Measurements from ENCODE around the gene CCBE1. TPM values are rescaled to one million over a fixed set of nuclear protein-coding genes. Genes with fewer than 3 reads are reported as not detected.
"Not testable (repeated sequence)": the region's sequence is repeated elsewhere in the genome, so short reads cannot be mapped to it uniquely, and the experiment has no call there.

Gene CCBE1
- polyA plus RNA-seq, 3 donors = 28.0 to 35.2 (median 32.8) TPM

- no peak for DNase-seq (ENCODE audit: extremely low read depth in 1 of 11, low read depth in 9 of 11, low spot score in 4 of 11)
Observed at GRCh38 chr18:59535055-59535454, 162.2 kb downstream of the CCBE1 start.

DNA sequence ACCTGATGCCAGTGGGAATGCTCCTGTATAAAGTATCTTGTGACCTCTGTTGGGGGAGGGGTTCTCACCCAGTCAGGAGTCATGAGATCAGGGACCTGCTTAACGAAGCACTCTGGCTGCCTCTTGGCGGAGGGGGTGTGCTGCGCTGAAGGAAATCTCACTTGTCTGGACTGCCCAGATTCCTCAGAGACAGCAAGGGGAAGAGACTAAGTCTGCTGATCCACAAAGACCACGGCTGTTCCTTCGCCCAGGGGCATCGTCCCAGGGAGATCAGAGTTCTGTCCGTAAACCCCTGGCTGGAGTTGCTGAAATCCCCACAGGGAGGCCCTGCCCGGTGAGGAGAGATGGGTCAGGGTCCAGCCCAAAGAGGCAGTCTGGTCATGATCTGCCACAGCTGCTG lies 168.4 kb downstream of the CCBE1 start:
- DNase-seq (ENCODE audit: extremely low read depth in 1 of 11, low read depth in 9 of 11, low spot score in 4 of 11) = no peak

DNA sequence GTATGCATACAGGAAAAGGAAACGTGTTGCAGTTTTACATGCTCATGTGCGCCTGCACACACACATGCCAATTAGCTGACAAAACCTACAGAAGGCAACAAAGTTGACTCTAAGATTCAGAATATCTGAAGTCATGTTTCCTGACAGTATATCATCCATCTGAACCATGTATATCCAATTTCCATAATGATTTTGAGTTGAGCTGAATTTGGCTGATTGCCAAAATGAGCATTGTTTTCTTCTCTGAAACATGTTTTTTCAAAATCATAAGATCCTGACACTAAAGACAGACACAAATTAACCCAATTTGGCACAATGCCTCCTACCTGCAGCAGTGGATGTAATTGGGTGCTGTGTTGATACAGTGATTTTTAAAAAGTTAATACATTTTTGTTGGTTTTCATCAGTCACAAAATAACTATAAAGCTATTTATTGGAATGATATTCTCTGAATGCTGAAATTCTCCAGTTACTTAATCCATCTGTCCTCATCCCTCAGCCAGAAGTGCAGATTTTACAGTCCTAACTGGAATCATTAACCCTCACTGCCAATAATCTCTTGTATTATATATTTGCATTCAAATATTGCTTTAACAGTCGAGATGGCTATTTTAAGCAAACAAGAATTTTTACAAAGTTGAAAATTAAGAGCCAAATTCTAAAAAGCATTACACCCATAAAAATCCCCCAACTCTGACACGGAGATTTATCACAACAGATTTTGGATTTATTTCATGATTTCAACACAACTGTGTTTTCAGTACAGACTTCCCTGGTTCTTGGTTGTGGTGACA lies 176.5 kb downstream of the CCBE1 start:
- no peak for DNase-seq (ENCODE audit: extremely low read depth in 1 of 11, low read depth in 9 of 11, low spot score in 4 of 11)

GRCh38 chr18:59518705-59519104 lies 178.5 kb downstream of the CCBE1 start:
- no peak for DNase-seq (ENCODE audit: extremely low read depth in 1 of 11, low read depth in 9 of 11, low spot score in 4 of 11)

DNA sequence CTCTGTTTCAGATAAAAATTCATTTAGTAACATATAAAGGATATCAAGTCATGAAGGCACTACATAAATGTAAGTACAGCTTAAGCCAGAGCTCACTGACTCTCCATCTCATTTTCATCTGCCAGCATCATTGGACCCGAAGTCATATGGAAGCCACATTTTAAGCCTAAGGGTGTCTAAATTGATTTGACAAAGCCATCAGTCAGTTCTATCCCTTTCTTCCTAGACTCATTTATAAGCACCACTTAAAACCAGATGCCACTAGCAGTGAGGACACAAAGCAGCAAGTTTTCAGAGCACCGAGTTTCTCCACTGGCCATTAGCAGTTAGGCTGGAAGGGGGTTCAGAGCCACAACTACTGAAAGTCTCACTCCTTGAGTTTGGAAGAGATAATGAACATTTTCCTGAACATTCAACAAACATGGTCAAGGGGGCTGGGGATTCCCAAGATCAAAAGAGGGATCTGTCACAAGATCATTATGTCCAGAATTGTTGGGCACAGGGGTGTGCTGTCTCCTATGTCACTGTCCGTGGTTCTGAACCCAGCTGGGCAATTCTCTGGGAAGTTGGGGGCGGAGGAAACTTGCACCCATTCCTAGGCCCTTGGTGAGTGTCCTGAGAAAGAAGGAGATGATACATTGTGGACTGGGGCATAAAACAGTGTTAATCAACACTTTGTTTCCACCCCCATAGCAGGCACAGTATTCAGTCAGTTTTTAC lies 179.6 kb downstream of the CCBE1 start:
- DNase-seq (ENCODE audit: extremely low read depth in 1 of 11, low read depth in 9 of 11, low spot score in 4 of 11) = peak in 3 of 11 donors; percentile 26 to 34 (median 32)

DNA sequence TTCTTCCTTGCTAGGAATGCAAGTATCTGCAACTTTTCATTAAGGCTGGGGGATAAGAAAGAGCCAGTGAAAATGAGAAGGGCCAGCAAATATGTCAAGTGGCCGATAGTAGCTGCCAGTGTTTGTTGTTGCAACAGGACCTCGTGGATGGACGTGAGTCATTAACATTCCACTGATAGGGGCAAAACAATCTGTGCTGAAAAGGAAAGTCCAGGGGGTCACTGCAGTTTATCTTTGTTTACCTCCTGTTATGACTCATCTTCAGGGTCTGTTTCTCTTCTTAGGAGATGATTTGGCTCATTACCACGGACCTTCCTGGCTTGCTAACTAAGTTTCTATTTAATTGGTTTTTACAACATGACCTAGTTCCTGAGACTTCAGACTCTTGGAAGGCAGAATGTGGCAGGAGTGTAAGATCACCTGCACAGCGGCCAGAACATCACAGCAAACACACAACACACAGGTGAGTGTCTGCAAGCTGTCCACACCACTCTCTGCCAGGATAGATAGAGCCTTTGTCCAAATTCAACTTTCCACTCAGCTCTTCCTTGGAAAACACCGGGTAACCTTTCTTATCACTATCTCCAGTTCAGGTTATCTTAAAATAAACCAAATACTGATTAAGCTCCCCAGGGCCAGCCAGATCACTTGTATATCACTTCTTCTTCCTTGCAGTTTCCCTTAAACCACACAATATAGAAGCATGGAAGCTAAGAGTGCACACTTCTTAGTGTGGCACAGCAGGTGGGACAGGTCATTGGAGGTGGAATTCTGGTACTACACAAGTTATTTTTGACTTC lies 180.7 kb downstream of the CCBE1 start:
- no peak for DNase-seq (ENCODE audit: extremely low read depth in 1 of 11, low read depth in 9 of 11, low spot score in 4 of 11)

- DNase-seq (ENCODE audit: extremely low read depth in 1 of 11, low read depth in 9 of 11, low spot score in 4 of 11) = not testable (repeated sequence)
Observed at GRCh38 chr18:59515956-59516355, 181.3 kb downstream of the CCBE1 start.

DNA sequence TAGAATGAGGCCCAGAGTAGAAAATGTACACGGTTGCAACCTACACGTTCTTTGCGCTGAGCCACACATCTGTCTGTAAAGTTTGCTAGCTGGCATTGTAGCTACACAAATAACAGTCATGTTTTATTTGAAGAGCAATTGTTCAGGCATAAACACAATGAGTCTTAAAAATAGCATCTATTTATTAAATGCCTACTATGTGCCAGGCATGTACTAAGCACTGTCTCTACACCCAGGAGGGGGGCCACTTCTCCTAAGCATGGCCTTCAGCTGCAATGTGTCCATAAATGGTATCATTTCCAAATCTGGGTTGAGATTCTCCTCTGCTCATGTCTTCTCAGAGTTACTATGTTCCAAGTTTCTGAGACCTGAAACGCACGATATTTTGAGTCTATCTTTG lies 182.1 kb downstream of the CCBE1 start:
- DNase-seq (ENCODE audit: extremely low read depth in 1 of 11, low read depth in 9 of 11, low spot score in 4 of 11) = no peak

DNA sequence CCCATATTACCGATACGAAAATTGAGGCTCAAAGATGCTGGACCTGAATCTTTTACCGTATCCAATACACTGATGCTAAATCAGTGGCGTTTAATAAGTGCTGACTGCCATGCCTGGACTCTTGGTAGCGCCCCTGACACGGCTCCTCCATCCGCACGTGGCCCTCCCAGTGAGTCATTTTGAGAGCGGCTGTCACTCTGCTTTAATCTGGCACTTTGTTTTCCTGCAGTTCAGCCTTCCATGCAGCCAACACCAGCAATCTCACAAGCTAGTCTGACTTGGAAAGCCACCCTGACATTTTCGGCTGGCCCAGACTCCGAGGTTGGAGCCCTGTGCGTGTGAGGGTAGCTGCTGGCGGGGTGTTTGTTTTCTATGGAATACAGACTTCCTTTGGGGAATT lies 183.0 kb downstream of the CCBE1 start:
- peak in 1 of 11 donors; percentile 19 for DNase-seq (ENCODE audit: extremely low read depth in 1 of 11, low read depth in 9 of 11, low spot score in 4 of 11)

DNA sequence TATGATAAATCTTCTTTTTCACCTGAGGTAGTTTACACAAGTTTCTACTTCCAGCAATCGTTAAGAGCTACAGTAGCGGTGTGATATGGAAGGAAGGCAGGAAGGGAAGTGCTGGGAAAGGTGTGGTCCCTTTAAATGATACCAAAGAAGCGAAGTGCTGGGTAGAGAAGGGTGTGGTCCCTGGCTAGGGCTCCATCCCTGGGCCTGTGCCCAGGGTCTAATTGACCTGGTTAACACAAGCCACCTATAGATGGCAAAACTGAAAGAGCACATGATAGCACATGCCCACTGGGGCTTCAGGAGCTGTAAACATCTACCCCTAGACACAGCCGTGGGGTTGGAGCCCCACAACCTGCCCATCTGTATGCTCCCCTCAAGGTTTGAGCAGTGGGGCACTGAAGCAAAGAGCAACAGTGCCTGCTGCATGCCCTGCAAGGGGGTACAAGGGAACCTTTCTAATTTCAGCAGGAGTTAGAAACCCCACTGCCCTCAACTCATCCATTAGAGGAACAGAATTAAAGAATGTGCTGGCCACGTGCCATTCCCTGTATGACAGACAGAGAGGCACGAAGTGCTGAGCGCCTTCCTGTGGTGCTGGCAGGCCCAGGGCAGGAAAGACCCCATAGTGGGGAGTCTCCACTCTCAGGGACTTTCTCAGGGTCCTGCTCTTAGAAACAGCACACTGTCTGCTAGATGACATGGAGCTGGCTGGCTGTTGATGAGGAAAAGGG lies 185.0 kb downstream of the CCBE1 start:
- no peak for DNase-seq (ENCODE audit: extremely low read depth in 1 of 11, low read depth in 9 of 11, low spot score in 4 of 11)

GRCh38 chr18:59509481-59510442 lies 187.5 kb downstream of the CCBE1 start:
- no peak for DNase-seq (ENCODE audit: extremely low read depth in 1 of 11, low read depth in 9 of 11, low spot score in 4 of 11)

GRCh38 chr18:59505356-59505755 lies 191.9 kb downstream of the CCBE1 start:
- no peak for DNase-seq (ENCODE audit: extremely low read depth in 1 of 11, low read depth in 9 of 11, low spot score in 4 of 11)

GRCh38 chr18:59502274-59503175 lies 194.7 kb downstream of the CCBE1 start:
- DNase-seq (ENCODE audit: extremely low read depth in 1 of 11, low read depth in 9 of 11, low spot score in 4 of 11) = peak; percentile 71 to 93 (median 85)

DNA sequence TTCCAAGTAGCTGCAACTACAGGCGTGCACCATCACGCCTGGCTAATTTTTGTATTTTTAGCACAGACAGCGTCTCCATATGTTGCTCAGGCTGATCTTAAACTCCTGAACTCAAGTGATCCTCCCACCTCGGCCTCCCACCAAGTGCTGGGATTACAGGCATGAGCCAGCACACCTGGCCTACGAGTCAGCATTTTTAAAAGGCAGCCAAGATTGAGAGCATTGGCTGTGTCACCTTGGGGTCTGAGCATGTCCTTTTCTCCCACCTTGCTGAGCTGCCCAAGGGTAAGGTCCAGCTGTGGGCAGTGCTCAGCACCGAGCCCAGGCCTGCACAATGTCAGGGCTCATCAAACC lies 195.3 kb downstream of the CCBE1 start:
- DNase-seq (ENCODE audit: extremely low read depth in 1 of 11, low read depth in 9 of 11, low spot score in 4 of 11) = peak in 2 of 11 donors; percentile 19 to 42

- no peak for DNase-seq (ENCODE audit: extremely low read depth in 1 of 11, low read depth in 9 of 11, low spot score in 4 of 11)
Observed at GRCh38 chr18:59500765-59501164, 196.5 kb downstream of the CCBE1 start.

DNA sequence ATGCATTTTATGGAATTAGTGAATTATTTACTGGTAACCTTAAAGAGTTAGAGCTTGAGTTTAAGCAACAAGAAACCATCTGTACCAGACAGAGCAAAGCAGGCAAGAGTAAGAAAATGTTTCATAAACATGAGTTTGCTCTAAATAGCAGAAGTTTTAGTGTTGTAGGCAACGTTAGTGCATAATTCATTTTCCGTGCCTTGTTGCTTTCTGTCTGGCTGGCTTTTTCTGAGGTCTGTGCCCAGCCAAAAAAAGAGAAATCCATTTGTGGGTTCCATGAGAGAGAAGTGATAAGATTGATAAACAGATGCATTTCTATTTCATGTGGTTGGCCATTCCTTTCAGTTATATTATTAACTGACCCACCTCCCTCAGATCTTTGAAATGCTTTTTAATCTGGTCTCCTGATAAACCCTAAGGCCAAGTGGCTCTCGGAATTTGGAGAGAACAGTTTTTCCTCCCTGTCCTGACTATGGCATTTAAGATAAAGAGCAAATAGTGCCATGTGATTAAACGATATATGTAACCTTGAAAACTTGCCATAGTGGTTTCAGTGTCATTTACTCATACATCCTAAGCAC lies 198.6 kb downstream of the CCBE1 start:
- no peak for DNase-seq (ENCODE audit: extremely low read depth in 1 of 11, low read depth in 9 of 11, low spot score in 4 of 11)

Measured in renal cortex interstitium (tissue), 11 donors.